ENCODE data around the gene AUTS2. TPM values are rescaled to one million over a fixed set of nuclear protein-coding genes. Genes with fewer than 3 reads are reported as not detected.
A peak's percentile ranks its signal among the peaks of the same experiment; 100 is the strongest.

AUTS2 gene
- total RNA-seq, 1 donor from 2014 or later: 5.2 TPM

GRCh38 chr7:70608229-70608628, 1010.0 kb downstream of the AUTS2 start:
- intact Hi-C loops (cut with DNase I): no loop called here
- DNase-seq: no peak
- ATAC-seq (ENCODE audit: poor library complexity): no peak

- no peak for DNase-seq
- ATAC-seq (ENCODE audit: poor library complexity): no peak
- intact Hi-C loops (cut with DNase I): no loop called here
Observed at GRCh38 chr7:70612811-70613210, 1014.5 kb downstream of the AUTS2 start.

- DNase-seq (peak; percentile 92), ATAC-seq (ENCODE audit: poor library complexity) (peak; percentile 97)
- intact Hi-C loops (cut with DNase I): no loop called here
Observed at GRCh38 chr7:70614237-70615045, 1016.2 kb downstream of the AUTS2 start.

- no peak for DNase-seq
- no peak for ATAC-seq (ENCODE audit: poor library complexity)
- intact Hi-C loops (cut with DNase I): no loop called here
Observed at GRCh38 chr7:70615066-70615606, 1016.9 kb downstream of the AUTS2 start.

GRCh38 chr7:70616211-70616610, 1017.9 kb downstream of the AUTS2 start:
- ATAC-seq (ENCODE audit: poor library complexity) (no peak), DNase-seq (no peak)
- intact Hi-C loops (cut with DNase I): no loop called here

GRCh38 chr7:70616821-70617220, 1018.5 kb downstream of the AUTS2 start:
- DNase-seq (no peak), ATAC-seq (ENCODE audit: poor library complexity) (no peak)
- intact Hi-C loops (cut with DNase I): no loop called here

- DNase-seq (peak; percentile 51), ATAC-seq (ENCODE audit: poor library complexity) (no peak)
- intact Hi-C loops (cut with DNase I): no loop called here
Observed at GRCh38 chr7:70618020-70618551, 1019.8 kb downstream of the AUTS2 start.

- no peak for DNase-seq
Observed at GRCh38 chr7:70619130-70619529, 1020.9 kb downstream of the AUTS2 start.

GRCh38 chr7:70619659-70620058, 1021.4 kb downstream of the AUTS2 start:
- intact Hi-C loops (cut with DNase I): no loop called here
- no peak for DNase-seq
- no peak for ATAC-seq (ENCODE audit: poor library complexity)

More at GRCh38 chr7:70619130-70619529, 1020.9 kb downstream of the AUTS2 start:
- intact Hi-C loops (cut with DNase I): no loop called here
- ATAC-seq (ENCODE audit: poor library complexity): no peak

- no peak for ATAC-seq (ENCODE audit: poor library complexity)
- intact Hi-C loops (cut with DNase I): no loop called here
- DNase-seq: no peak
Observed at GRCh38 chr7:70620333-70621055, 1022.2 kb downstream of the AUTS2 start.

- DNase-seq (no peak), ATAC-seq (ENCODE audit: poor library complexity) (no peak)
- intact Hi-C loops (cut with DNase I): no loop called here
Observed at GRCh38 chr7:70621954-70622600, 1023.8 kb downstream of the AUTS2 start.

- DNase-seq (no peak), ATAC-seq (ENCODE audit: poor library complexity) (no peak)
- intact Hi-C loops (cut with DNase I): no loop called here
Observed at GRCh38 chr7:70622936-70623335, 1024.7 kb downstream of the AUTS2 start.

- ATAC-seq (ENCODE audit: poor library complexity) (no peak), DNase-seq (no peak)
- intact Hi-C loops (cut with DNase I): no loop called here
Observed at GRCh38 chr7:70624500-70625103, 1026.3 kb downstream of the AUTS2 start.

GRCh38 chr7:70627461-70627860, 1029.2 kb downstream of the AUTS2 start:
- intact Hi-C loops (cut with DNase I): no loop called here
- ATAC-seq (ENCODE audit: poor library complexity): no peak
- DNase-seq: no peak

GRCh38 chr7:70630440-70630817, 1032.2 kb downstream of the AUTS2 start:
- ATAC-seq (ENCODE audit: poor library complexity) (no peak), DNase-seq (no peak)
- intact Hi-C loops (cut with DNase I): no loop called here

- peak; percentile 88 for ATAC-seq (ENCODE audit: poor library complexity)
- intact Hi-C loops (cut with DNase I): no loop called here
- DNase-seq: peak; percentile 79
Observed at GRCh38 chr7:70630818-70631457, 1032.7 kb downstream of the AUTS2 start.

- intact Hi-C loops (cut with DNase I): no loop called here
- DNase-seq (no peak), ATAC-seq (ENCODE audit: poor library complexity) (no peak)
Observed at GRCh38 chr7:70631718-70632117, 1033.4 kb downstream of the AUTS2 start.

GRCh38 chr7:70632400-70632799, 1034.1 kb downstream of the AUTS2 start:
- ATAC-seq (ENCODE audit: poor library complexity) (no peak), DNase-seq (no peak)
- intact Hi-C loops (cut with DNase I): no loop called here
